Stimulated activated CD4-positive, alpha-beta T cell treated with anti-CD3 and anti-CD28 coated beads, Interleukin-2, amount 100 ng/mL, for 48 hours (primary cell): ENCODE data around the gene SOX12.

Source experiments
- DNase-seq, 2 donors: peaks; one replicate each; pipeline ENCODE4 v3.0.0-alpha.2; 2020

SOX12 gene

GRCh38 chr20:325045-325888, at the start of gene SOX12:
SOX12 (plus strand) TSS chr20:325552; CDS start chr20:325925, 373 bp downstream.
- peak; percentile 97 to 98 for DNase-seq

GRCh38 chr20:275791-276190, 49.6 kb upstream of the SOX12 start:
- DNase-seq, result no peak

- DNase-seq, result no peak
Observed at GRCh38 chr20:276620-277495, 48.5 kb upstream of the SOX12 start.

- DNase-seq, result no peak
Observed at GRCh38 chr20:277496-277781, 47.9 kb upstream of the SOX12 start.

- DNase-seq, result no peak
Observed at GRCh38 chr20:278181-278580, 47.2 kb upstream of the SOX12 start.

- no peak for DNase-seq
Observed at GRCh38 chr20:278607-279571, 46.5 kb upstream of the SOX12 start.

- DNase-seq, result no peak
Observed at GRCh38 chr20:284172-284571, 41.2 kb upstream of the SOX12 start.

- DNase-seq, result no peak
Observed at GRCh38 chr20:286508-286907, 38.8 kb upstream of the SOX12 start.

GRCh38 chr20:288956-289692, 36.2 kb upstream of the SOX12 start:
- no peak for DNase-seq

- no peak for DNase-seq
Observed at GRCh38 chr20:289693-290083, 35.7 kb upstream of the SOX12 start.

GRCh38 chr20:290084-290831, 35.1 kb upstream of the SOX12 start, which contains the start of gene C20orf96:
C20orf96 (minus strand) TSS chr20:290750; CDS start chr20:290610, 140 bp downstream.
- DNase-seq, result peak; percentile 80 to 82

GRCh38 chr20:294602-295001, 30.8 kb upstream of the SOX12 start:
- DNase-seq, result no peak

GRCh38 chr20:295804-296203, 29.5 kb upstream of the SOX12 start:
- no peak for DNase-seq

- peak; percentile 76 for DNase-seq
Observed at GRCh38 chr20:297098-297924, 28.0 kb upstream of the SOX12 start, which contains the start of gene ZCCHC3. ZCCHC3 (plus strand) TSS chr20:297570; CDS start chr20:297587, 17 bp downstream.

GRCh38 chr20:297925-298775, 27.2 kb upstream of the SOX12 start:
- peak; percentile 27 to 32 for DNase-seq

- DNase-seq, result no peak
Observed at GRCh38 chr20:298776-299391, 26.5 kb upstream of the SOX12 start.

GRCh38 chr20:300345-300990, 24.9 kb upstream of the SOX12 start:
- no peak for DNase-seq
